T-helper 9 cell (primary cell): ENCODE results near the gene CBLN3.

Source experiments
- DNase-seq: peaks from one replicate; pipeline ENCODE4 v3.0.0-alpha.2; 2020

Gene CBLN3

GRCh38 chr14:24438223-24439097 is 9.0 kb upstream of the CBLN3 start:
- no peak for DNase-seq

- no peak for DNase-seq
Measured at GRCh38 chr14:24437736-24438067, 8.2 kb upstream of the CBLN3 start.

- DNase-seq: no peak
Measured at GRCh38 chr14:24437020-24437735, 7.7 kb upstream of the CBLN3 start.

- no peak for DNase-seq
Measured at GRCh38 chr14:24436355-24437019, 7.0 kb upstream of the CBLN3 start.

GRCh38 chr14:24435998-24436354 is 6.5 kb upstream of the CBLN3 start:
- DNase-seq: no peak

GRCh38 chr14:24435192-24435810 is 5.8 kb upstream of the CBLN3 start:
- no peak for DNase-seq

- no peak for DNase-seq
Measured at GRCh38 chr14:24434676-24435075, 5.2 kb upstream of the CBLN3 start.

GRCh38 chr14:24434036-24434435 is 4.6 kb upstream of the CBLN3 start:
- no peak for DNase-seq

GRCh38 chr14:24432259-24433131 is 3.0 kb upstream of the CBLN3 start:
- no peak for DNase-seq

- peak; percentile 89 for DNase-seq
Measured at GRCh38 chr14:24431569-24432258, 2.2 kb upstream of the CBLN3 start.

- DNase-seq: peak; percentile 41
Measured at GRCh38 chr14:24430682-24431568, 1.5 kb upstream of the CBLN3 start.

GRCh38 chr14:24430143-24430681 is 744 bp upstream of the CBLN3 start:
- peak; percentile 22 for DNase-seq

GRCh38 chr14:24428628-24429394 is 657 bp downstream of the CBLN3 start:
- no peak for DNase-seq

GRCh38 chr14:24427537-24428508 is 1.6 kb downstream of the CBLN3 start:
- no peak for DNase-seq

GRCh38 chr14:24426912-24427536 is 2.4 kb downstream of the CBLN3 start:
- peak; percentile 23 for DNase-seq

GRCh38 chr14:24426150-24426911 is 3.1 kb downstream of the CBLN3 start:
- no peak for DNase-seq

- DNase-seq: no peak
Measured at GRCh38 chr14:24425704-24426103, 3.8 kb downstream of the CBLN3 start.
